ENCODE results near the gene RAD18.

RAD18 gene

GRCh38 chr3:8962226-8962861, 928 bp downstream of the RAD18 start:
- DNase-seq = no peak

GRCh38 chr3:8959668-8960067, 3.6 kb downstream of the RAD18 start:
- DNase-seq = no peak

GRCh38 chr3:8954938-8955763, 8.1 kb downstream of the RAD18 start:
- DNase-seq = no peak

- no peak for DNase-seq
Observed at GRCh38 chr3:8953313-8953712, 10.0 kb downstream of the RAD18 start.

GRCh38 chr3:8952130-8952529, 11.1 kb downstream of the RAD18 start:
- DNase-seq = no peak

DNA sequence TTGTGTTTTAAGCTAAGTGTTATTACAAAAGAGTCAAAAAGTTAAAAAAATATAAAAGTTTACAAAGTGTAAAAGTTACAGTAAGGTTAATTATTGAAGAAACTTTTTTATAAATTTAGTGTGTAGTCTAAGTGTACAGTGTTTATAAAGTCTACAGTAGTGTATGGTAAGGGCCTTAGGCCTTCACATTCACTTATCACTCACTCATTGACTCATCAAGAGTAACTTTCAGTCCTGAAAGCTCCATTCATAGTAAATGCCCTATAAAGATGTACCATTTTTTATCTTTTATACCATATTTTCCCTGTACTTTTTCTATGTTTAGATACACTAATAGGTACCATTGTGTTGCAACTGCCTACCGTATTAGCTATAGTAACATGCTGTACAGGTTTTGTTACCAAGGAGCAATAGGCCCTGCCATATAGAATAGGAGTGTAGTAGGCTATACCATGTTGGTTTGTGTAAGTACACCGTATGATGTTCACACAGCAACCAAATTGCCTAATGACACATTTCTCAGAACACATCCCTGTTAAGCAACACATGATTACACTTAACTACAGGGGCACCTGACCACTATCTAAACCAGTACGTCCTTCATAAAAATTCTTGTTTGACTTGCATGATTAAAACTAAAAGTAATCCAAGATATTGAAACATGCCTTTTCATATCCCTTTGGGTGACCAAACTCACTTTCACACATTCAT, 17.2 kb downstream of the RAD18 start:
- no peak for DNase-seq

GRCh38 chr3:8942746-8943488, 20.4 kb downstream of the RAD18 start:
- DNase-seq = no peak

- DNase-seq = no peak
Observed at GRCh38 chr3:8942115-8942514, 21.2 kb downstream of the RAD18 start.

- no peak for DNase-seq
Observed at GRCh38 chr3:8938021-8938420, 25.3 kb downstream of the RAD18 start.

GRCh38 chr3:8937064-8938020, 25.9 kb downstream of the RAD18 start:
- DNase-seq = no peak

DNA sequence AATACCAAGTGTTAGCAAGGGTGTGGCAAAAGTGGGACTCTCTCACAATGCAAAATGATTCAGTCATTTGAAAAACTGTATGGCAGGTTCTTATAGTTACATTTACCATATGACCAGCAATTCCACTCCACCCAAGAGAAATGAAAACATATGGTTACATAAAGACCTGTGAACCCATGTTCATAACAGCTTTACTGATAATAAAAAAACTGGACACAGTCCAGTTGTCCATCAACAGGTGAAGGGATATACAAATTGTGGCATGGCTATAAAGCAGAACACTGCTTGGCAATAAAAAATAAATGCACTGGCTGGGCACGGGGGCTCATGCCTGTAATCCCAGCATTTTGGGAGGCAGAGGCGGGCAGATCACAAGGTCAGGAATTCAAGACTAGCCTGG, 30.8 kb downstream of the RAD18 start:
- no peak for DNase-seq

- no peak for DNase-seq
Observed at GRCh38 chr3:8931342-8931741, 31.9 kb downstream of the RAD18 start.

DNA sequence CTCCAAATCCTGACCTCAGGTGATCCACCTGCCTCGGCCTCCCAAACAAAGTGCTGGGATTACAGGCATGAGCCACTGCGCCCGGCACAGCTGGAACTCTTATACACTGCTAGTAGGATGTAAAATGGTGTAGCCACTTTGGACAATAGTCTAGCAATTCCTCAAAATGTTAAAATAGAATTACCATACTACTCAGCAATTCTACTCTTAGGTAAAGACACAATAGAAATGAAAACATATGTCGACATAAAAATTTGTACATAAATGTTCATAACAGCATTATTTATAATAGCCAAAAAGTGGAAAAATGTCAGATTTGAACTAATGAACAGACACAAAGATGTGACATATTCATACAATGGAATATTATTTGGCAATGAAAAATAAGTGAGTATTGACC, 33.4 kb downstream of the RAD18 start:
- no peak for DNase-seq

DNA sequence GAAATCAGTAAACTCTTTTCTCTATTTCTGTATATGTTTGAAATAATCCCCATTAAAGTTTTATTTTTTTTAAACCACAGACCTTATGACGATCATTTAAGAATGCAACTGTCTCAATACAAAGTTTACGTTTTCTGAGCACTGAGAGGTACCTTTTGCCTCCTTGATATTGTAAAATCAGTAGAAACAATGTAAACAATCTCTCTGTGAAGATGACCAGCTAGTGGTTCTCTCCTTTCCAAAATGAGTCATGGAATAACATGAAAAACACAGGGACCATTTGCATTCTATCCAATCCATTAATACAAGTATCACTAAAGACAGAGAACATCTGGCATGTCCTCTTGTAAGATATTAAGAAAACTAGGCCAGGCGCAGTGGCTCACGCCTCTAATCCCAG, 48.8 kb downstream of the RAD18 start:
- DNase-seq = no peak

GRCh38 chr3:8911781-8912180, 51.5 kb downstream of the RAD18 start:
- DNase-seq = no peak

DNA sequence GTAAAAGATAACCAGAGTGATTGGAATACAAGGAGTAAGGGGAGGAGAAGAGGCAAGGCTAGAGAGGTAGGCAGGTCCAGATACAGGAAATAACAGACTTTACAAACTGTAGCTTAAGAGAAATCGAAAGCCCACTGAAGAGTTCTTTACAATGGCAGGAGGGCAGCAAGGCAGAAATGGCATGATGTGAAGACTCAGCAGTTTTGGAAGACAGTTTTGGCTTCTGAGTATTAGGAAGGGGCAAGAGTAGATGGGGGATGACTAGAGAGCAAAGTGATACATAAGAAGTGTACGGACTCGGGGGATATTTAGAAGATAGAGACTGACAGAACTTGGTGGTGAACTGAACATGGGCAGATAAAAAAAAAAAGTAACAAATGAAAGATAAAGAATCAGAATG, 54.1 kb downstream of the RAD18 start:
- no peak for DNase-seq

GRCh38 chr3:8903191-8903590, 60.1 kb downstream of the RAD18 start:
- no peak for DNase-seq

DNA sequence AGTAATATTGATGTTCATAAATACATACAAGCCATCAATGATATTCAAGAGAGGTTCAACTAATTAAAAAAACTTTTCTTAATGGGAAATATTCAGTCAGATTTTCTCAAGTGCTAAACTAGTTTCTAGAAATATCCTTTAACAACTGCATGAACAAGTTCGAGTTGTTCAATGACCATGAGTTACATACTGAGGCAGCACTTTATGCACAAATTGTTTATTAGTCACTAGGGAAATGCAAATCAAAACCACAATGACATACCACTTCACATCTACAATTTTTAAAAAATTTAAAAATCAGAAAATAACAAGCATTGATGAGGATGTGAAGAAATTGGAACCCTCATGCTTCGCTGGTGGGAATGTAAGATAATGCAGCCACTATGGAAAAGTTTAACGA, 62.4 kb downstream of the RAD18 start:
- DNase-seq = no peak

DNA sequence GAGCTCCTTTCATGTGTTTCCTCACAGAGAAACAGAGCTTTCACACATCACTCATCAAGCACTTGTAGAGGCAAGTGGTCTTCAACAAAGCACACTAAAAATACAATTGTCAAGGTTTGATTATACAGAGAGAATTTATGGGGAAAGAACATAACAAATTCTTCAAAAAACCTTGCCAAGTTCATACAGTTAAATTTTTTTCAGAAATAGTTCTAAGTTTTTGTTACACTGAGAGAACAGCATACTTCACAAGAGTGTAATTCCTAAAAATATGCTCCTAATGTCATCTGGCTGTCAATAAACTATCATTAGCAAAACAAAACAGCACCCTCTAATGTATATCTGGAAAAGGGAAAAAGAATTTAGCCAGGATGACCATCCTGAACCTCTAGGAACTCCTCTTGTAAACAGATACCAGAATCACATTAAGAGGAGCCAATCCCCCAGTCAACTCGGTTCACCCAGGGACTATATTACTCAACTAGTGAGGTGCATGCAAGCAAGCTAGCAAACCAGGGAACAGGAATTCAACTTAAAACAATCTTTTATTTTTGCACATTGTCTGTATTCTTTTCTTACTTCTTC, 63.3 kb downstream of the RAD18 start:
- no peak for DNase-seq

DNA sequence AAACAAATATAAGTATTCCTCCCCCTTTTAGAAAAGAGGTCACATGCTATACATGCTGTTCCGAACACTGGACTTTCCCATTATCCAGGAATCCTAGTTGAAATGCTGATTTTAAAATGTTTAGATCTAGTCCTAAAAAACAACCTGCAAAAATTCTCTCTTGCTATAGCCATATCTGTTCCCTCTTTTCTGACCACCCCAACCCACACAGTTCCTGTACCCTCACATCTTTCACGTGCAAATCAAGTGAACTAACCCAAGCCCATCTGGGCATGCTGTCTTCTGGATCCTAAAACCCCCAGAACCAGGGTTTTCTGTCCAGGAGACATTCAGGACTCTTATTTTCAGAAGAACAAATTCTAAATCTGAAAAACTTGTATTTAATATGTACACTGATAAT, 67.4 kb downstream of the RAD18 start:
- no peak for DNase-seq

DNA sequence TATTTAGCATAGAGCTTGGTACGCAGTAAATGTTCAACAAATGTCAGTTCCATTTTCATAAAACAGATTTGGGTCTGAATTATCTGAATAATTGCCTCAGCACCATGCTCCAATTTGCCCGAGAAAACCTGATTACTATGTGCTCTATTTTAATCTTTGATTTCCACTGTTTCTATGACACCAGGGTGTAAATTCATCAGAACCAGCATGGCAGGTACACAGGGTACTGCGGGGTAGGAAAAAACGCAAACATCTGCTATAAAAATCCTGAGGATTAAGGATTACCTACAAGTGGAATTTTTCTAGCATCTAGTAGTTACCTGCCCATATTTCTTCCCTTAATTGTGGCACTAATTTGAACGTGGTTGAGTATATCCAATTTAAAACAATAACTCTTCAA, 70.3 kb downstream of the RAD18 start:
- DNase-seq = no peak

DNA sequence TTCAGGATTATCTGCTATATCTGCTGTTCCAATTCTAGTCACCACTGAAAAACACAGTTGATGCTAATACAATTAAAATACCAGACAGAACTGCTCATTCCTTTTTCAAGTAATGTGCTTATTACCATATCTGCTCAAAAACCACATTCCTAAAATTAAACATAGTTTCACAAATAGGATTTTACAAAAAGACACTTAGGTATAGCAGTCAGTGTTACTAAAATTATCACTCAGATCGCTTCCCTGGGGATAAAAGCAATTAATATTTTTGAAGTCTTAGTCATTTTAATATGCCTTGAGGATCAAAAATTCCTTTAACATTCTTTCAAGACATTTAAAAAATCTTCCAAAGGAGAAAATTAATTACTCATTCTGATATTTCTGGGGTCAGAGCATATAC, 71.5 kb downstream of the RAD18 start:
- no peak for DNase-seq
